ENCODE data around the gene TBPL2. TPM values are rescaled to one million over a fixed set of nuclear protein-coding genes. Genes with fewer than 3 reads are reported as not detected.

The TBPL2 gene
- total RNA-seq, 1 experiment from 2014 or later: not detected

DNA sequence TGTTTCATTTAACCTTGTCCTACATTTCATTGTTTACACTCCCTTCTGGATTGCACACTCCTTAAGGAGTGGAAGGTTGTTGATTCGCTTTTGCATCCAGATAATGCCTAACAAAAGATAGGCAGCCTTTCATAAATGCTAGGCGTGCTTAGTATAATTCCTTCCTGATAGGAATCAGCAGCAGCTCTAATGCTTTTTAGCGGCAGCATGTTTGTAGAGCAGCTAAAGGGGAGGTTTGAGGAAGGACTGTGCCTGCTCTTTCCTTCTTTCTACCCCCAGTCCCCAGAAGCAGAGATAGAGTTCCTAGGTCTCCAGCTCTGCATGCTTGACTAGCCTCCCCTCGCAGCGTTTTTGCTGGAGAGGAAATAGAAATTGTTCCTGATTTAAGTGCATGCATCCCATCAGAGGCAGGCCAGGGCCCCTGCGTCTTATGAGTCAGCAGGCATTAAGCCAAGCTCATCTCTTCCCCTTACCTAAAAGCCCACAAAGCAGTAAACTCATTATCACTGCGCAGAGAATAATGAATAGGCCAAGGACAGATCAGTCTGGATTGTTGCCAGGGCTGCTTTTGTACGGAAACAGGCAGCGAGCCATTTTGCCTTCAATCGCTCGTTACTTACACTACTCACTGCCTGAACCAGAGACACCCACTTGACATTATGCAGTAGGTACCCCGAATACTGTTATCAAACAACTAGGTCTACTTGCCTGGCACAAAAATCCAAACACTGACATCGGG, 14.0 kb upstream of the TBPL2 start:
- H2AFZ ChIP-seq (ENCODE audit: low read depth, low read length, poor library complexity, severe bottlenecking): peak overlapping the region; percentile 81
- DNase-seq (ENCODE audit: low read depth, low spot score): peak; percentile 83
- peak overlapping the region; percentile 0 to 45; a peak in 3 of 4 replicates for H3K4me3 ChIP-seq (replicated peaks in 1 of 2; ENCODE audit: low read depth in 1 of 2, low read length in 2 of 2)
- intact Hi-C loops (cut with micrococcal nuclease): no loop called here
- H3K36me3 ChIP-seq (ENCODE audit: control insufficient read depth in 1 of 2, insufficient read depth in 2 of 2, low read length in 2 of 2): no peaks in the 10 kb centered on the region
- H3K9me3 ChIP-seq (ENCODE audit: control insufficient read depth in 1 of 2, insufficient read depth in 1 of 2, low read depth in 1 of 2, low read length in 2 of 2): no peaks in the 10 kb centered on the region
- peak overlapping the region; percentile 82 for H3K4me2 ChIP-seq (ENCODE audit: low read length)
- peaks cover 41 to 67% of the 10 kb centered on the region in 2 experiments for H3K4me1 ChIP-seq (ENCODE audit: control insufficient read depth in 1 of 2, insufficient read depth in 2 of 2, low read length in 2 of 2)
- H4K20me1 ChIP-seq (ENCODE audit: insufficient read depth): no peaks in the 10 kb centered on the region
- no TSS peak for BruUV-seq (replicated peaks)
- H3K9ac ChIP-seq (ENCODE audit: low read length): peak overlapping the region; percentile 58
- ChIA-PET CTCF (interaction anchor here (0.6 to 1.1 kb wide), 3 partner anchors 8 to 1020 kb away, joined by 3 read pairs; no protein-coding TSS in a partner anchor), RAD21 (ENCODE audit: low non-redundant PET in 1 of 2, low total read pairs in 2 of 2, uncharacterized antibody in 2 of 2, unreplicated experiment in 2 of 2) (no interaction called here), POLR2A (interaction anchor here (1.2 kb wide), 1 partner anchor 8 kb away, joined by 3 read pairs; no protein-coding TSS in a partner anchor)
- H3K9me2 ChIP-seq (ENCODE audit: insufficient read depth): no peaks in the 10 kb centered on the region
- H3K27me3 ChIP-seq (ENCODE audit: insufficient read depth, low read length): no peaks in the 10 kb centered on the region
- ATAC-seq: peak; percentile 85
- no peaks in the 10 kb centered on the region for H3K79me2 ChIP-seq (ENCODE audit: insufficient read depth, low read length)
- peak overlapping the region; percentile 83 for H3K27ac ChIP-seq (ENCODE audit: low read depth, low read length)
- TF ChIP-seq SP1 (IDR thresholded peaks at IDR 0.05; ENCODE audit: low read depth): peak; percentile 82
- TF ChIP-seq SRF (IDR thresholded peaks at IDR 0.05; ENCODE audit: low read depth): no peak; the same call in 1 of the 2 replicates
- no peak for TF ChIP-seq ELF1 (IDR thresholded peaks at IDR 0.05; ENCODE audit: borderline replicate concordance, low read depth)
- TF ChIP-seq, protein P1, sequence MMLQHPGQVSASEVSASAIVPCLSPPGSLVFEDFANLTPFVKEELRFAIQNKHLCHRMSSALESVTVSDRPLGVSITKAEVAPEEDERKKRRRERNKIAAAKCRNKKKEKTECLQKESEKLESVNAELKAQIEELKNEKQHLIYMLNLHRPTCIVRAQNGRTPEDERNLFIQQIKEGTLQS (IDR thresholded peaks at IDR 0.05): no peak
- TF ChIP-seq POLR2AphosphoS5 (IDR thresholded peaks at IDR 0.05; ENCODE audit: low read depth, low read length): peak; percentile 58
- TF ChIP-seq, protein P2, sequence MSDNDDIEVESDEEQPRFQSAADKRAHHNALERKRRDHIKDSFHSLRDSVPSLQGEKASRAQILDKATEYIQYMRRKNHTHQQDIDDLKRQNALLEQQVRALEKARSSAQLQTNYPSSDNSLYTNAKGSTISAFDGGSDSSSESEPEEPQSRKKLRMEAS (IDR thresholded peaks at IDR 0.05): peak; percentile 69
- peak; percentile 64 for TF ChIP-seq CBX3 (IDR thresholded peaks at IDR 0.05; ENCODE audit: low read depth)
- TF ChIP-seq RAD21 (IDR thresholded peaks at IDR 0.05; ENCODE audit: low read depth): 0 out of 2 replicates have a peak, but pooled peaks have one; percentile 7
- no peak for TF ChIP-seq EZH2 (IDR thresholded peaks at IDR 0.05)
- no peak for TF ChIP-seq EZH2phosphoT487 (IDR thresholded peaks at IDR 0.05; ENCODE audit: borderline replicate concordance)
- no peak for TF ChIP-seq POLR2A (IDR thresholded peaks at IDR 0.05; ENCODE audit: borderline replicate concordance, extremely low read depth, insufficient read depth, insufficient read length)
- TF ChIP-seq CEBPB (IDR thresholded peaks at IDR 0.05; ENCODE audit: low read depth): peak; percentile 47; the same call in 1 of the 2 replicates
- TF ChIP-seq, protein P3, sequence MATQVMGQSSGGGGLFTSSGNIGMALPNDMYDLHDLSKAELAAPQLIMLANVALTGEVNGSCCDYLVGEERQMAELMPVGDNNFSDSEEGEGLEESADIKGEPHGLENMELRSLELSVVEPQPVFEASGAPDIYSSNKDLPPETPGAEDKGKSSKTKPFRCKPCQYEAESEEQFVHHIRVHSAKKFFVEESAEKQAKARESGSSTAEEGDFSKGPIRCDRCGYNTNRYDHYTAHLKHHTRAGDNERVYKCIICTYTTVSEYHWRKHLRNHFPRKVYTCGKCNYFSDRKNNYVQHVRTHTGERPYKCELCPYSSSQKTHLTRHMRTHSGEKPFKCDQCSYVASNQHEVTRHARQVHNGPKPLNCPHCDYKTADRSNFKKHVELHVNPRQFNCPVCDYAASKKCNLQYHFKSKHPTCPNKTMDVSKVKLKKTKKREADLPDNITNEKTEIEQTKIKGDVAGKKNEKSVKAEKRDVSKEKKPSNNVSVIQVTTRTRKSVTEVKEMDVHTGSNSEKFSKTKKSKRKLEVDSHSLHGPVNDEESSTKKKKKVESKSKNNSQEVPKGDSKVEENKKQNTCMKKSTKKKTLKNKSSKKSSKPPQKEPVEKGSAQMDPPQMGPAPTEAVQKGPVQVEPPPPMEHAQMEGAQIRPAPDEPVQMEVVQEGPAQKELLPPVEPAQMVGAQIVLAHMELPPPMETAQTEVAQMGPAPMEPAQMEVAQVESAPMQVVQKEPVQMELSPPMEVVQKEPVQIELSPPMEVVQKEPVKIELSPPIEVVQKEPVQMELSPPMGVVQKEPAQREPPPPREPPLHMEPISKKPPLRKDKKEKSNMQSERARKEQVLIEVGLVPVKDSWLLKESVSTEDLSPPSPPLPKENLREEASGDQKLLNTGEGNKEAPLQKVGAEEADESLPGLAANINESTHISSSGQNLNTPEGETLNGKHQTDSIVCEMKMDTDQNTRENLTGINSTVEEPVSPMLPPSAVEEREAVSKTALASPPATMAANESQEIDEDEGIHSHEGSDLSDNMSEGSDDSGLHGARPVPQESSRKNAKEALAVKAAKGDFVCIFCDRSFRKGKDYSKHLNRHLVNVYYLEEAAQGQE (IDR thresholded peaks at IDR 0.05; ENCODE audit: low read depth): no peak
- peak; percentile 81 for TF ChIP-seq FOSL1 (IDR thresholded peaks at IDR 0.05; ENCODE audit: low read depth)
- TF ChIP-seq TCF7L2 (IDR thresholded peaks at IDR 0.05; ENCODE audit: borderline replicate concordance, extremely low read depth, insufficient read depth, insufficient read length): peak; percentile 94
- peak; percentile 84 for TF ChIP-seq JUND (IDR thresholded peaks at IDR 0.05)
- TF ChIP-seq YY1 (IDR thresholded peaks at IDR 0.05; ENCODE audit: extremely low read depth, insufficient replicate concordance, low read depth, low read length): peak; percentile 63
- TF ChIP-seq, protein P4, sequence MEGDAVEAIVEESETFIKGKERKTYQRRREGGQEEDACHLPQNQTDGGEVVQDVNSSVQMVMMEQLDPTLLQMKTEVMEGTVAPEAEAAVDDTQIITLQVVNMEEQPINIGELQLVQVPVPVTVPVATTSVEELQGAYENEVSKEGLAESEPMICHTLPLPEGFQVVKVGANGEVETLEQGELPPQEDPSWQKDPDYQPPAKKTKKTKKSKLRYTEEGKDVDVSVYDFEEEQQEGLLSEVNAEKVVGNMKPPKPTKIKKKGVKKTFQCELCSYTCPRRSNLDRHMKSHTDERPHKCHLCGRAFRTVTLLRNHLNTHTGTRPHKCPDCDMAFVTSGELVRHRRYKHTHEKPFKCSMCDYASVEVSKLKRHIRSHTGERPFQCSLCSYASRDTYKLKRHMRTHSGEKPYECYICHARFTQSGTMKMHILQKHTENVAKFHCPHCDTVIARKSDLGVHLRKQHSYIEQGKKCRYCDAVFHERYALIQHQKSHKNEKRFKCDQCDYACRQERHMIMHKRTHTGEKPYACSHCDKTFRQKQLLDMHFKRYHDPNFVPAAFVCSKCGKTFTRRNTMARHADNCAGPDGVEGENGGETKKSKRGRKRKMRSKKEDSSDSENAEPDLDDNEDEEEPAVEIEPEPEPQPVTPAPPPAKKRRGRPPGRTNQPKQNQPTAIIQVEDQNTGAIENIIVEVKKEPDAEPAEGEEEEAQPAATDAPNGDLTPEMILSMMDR (IDR thresholded peaks at IDR 0.05 in 2 of 3, conservative IDR thresholded peaks at IDR 0.05 in 1 of 3; ENCODE audit: borderline replicate concordance in 1 of 3, insufficient read depth in 1 of 3, low read depth in 2 of 3, low read length in 2 of 3): no peak
